A549 (cell line): Measurements from ENCODE around the gene CHPT1. TPM values are rescaled to one million over a fixed set of nuclear protein-coding genes. Genes with fewer than 3 reads are reported as not detected.

Experiments
- ATAC-seq, 2 experiments: fragments of 200-7000 bp in 1 of 2; fragments of >200 bp in 1 of 2; cut with Nextera tagmentation in 1 of 2; cut with Tn5 transposase in 1 of 2; 3 replicates each; pipeline versions ENCODE4 v1.8.0 to v1.9.1; 2018 to 2020; ENCODE audit warnings: mild to moderate bottlenecking in 1 of 2, moderate library complexity in 1 of 2
- CTCF ChIA-PET: fragments of 300-600 bp; sonication (Branson Sonifier 250); formaldehyde crosslinking; extraction: SDS; loops from one replicate; lab custom pipeline; 2021; ENCODE audit warnings: antibody characterized with exemption, inconsistent platforms; lab: Yijun Ruan, JAX
- POLR2A ChIA-PET: fragments of 350-600 bp; formaldehyde crosslinking; extraction: SDS; loops from one replicate; lab custom pipeline; 2021; ENCODE audit warnings: antibody characterized with exemption, inconsistent platforms; lab: Yijun Ruan, JAX
- DNase-seq, 2 experiments: peaks; one replicate each; pipeline versions ENCODE4 v3.0.0 to v3.0.0-alpha.2; 2011 to 2016; ENCODE audit warnings: low read depth in 1 of 2, low spot score in 1 of 2
- FAIRE-seq: peaks from 2 replicates; lab custom pipeline; 2011; peaks lifted over from hg19 to GRCh38; lab: Jason Lieb, UNC
- H3K27ac ChIP-seq, 2 experiments: fragments of >200 bp; sonication (Bioruptor Twin); formaldehyde crosslinking; 3 replicates each; pipeline ENCODE4 v1.5.1; 2016 to 2017
- H3K4me1 ChIP-seq: fragments of >200 bp; sonication (Bioruptor Twin); formaldehyde crosslinking; 3 replicates; pipeline ENCODE4 v1.6.1; 2016
- H3K4me2 ChIP-seq: fragments of >200 bp; sonication (Bioruptor Twin); formaldehyde crosslinking; 3 replicates; pipeline ENCODE4 v1.6.1; 2016
- H3K4me3 ChIP-seq: fragments of >200 bp; sonication (Bioruptor Twin); formaldehyde crosslinking; 3 replicates; pipeline ENCODE4 v1.5.1; 2016
- H3K9me3 ChIP-seq: fragments of >200 bp; sonication (Bioruptor Twin); formaldehyde crosslinking; 3 replicates; pipeline ENCODE4 v1.6.1; 2016
- FOSL2 ChIP-seq, 2 experiments: fragments of 450-650 bp in 1 of 2; fragments of >200 bp in 1 of 2; sonication (Bioruptor Twin) in 1 of 2; formaldehyde crosslinking; IDR thresholded peaks; 2 replicates each; pipeline versions ENCODE4 v1.5.0 to v1.6.1; 2016 to 2020; ENCODE audit warnings: mild to moderate bottlenecking in 1 of 2, moderate library complexity in 1 of 2
- HOXA7 ChIP-seq: fragments of 250-450 bp; sonication (Bioruptor Pico); IDR thresholded peaks from 2 replicates; pipeline ENCODE4 v1.5.0; 2020; ENCODE audit warnings: mild to moderate bottlenecking, moderate library complexity
- KDM1A ChIP-seq: fragments of 200-600 bp; sonication (generic); IDR thresholded peaks from 2 replicates; pipeline ENCODE4 v1.6.1; 2016; ENCODE audit warnings: low read depth, mild to moderate bottlenecking
- NFE2L2 ChIP-seq: fragments of 150-350 bp; conservative IDR thresholded peaks from 2 replicates; pipeline ENCODE4 v1.6.1; 2014; ENCODE audit warnings: low read length
- NPAS2 ChIP-seq: fragments of 250-450 bp; sonication (Bioruptor Pico); IDR thresholded peaks from 2 replicates; pipeline ENCODE4 v1.8.0; 2022; ENCODE audit warnings: mild to moderate bottlenecking, moderate library complexity, borderline replicate concordance
- NR3C1 ChIP-seq: fragments of >200 bp; sonication (Bioruptor Twin); formaldehyde crosslinking; IDR thresholded peaks from 3 replicates; pipeline ENCODE4 v1.6.1; 2017
- PHF8 ChIP-seq: fragments of 200-600 bp; sonication (generic); IDR thresholded peaks from 2 replicates; pipeline ENCODE4 v1.6.1; 2016; ENCODE audit warnings: low read depth, mild to moderate bottlenecking, antibody characterized with exemption, moderate library complexity, borderline replicate concordance
- RARB ChIP-seq: fragments of 250-450 bp; sonication (Bioruptor Pico); IDR thresholded peaks from 2 replicates; pipeline ENCODE4 v1.8.0; 2021; ENCODE audit warnings: mild to moderate bottlenecking, moderate library complexity
- SREBF2 ChIP-seq: fragments of 450-650 bp; IDR thresholded peaks from 2 replicates; pipeline ENCODE4 v1.6.1; 2014; ENCODE audit warnings: mild to moderate bottlenecking, moderate library complexity
- ZFP36 ChIP-seq: fragments of 450-650 bp; IDR thresholded peaks from 2 replicates; pipeline ENCODE4 v1.6.1; 2014; ENCODE audit warnings: borderline replicate concordance; ENCODE audit not compliant: partially characterized antibody
- ZNF302 ChIP-seq: fragments of 250-450 bp; sonication (Bioruptor Pico); IDR thresholded peaks from 2 replicates; pipeline ENCODE4 v1.9.0; 2021; ENCODE audit warnings: inconsistent platforms, mild to moderate bottlenecking, moderate library complexity
- WGBS: methylation state at CpG from one replicate; pipeline ENCODE4 v1.1.6; 2017; ENCODE audit errors: missing lambda C conversion rate; 5-methylcytosine and 5-hydroxymethylcytosine counted together
- polyA plus RNA-seq, 4 experiments: library from polyadenylated mRNA; depleted of rRNA in 3 of 4; stranded (reverse); fragments of >200 nt; fragmentation: RNase III in 1 of 4; extraction: RNeasy Plus Mini Kit Qiagen cat#74134 plus additional on column Dnase treatment in 1 of 4; gene quantifications; 2 replicates in 3 of 4; 3 replicates in 1 of 4; pipeline ENCODE4 v1.2.3, GENCODE V29; 2011 to 2017
- TF ChIP-seq, protein P1 (sequence below): IDR thresholded peaks from 2 replicates; pipeline ENCODE4 v1.6.1; 2012
- TF ChIP-seq, protein P2 (sequence below): fragments of >200 bp; sonication (Bioruptor Twin); formaldehyde crosslinking; IDR thresholded peaks from 2 replicates; pipeline ENCODE4 v1.6.1; 2016
- TF ChIP-seq, protein P3 (sequence below): fragments of 450-650 bp; IDR thresholded peaks from 2 replicates; pipeline ENCODE4 v1.6.1; 2014; ENCODE audit warnings: antibody characterized with exemption
- TF ChIP-seq, protein P4 (sequence below): fragments of 200-600 bp; sonication (generic); IDR thresholded peaks from 2 replicates; pipeline ENCODE4 v1.6.1; 2016; ENCODE audit warnings: antibody characterized with exemption, mild to moderate bottlenecking, moderate library complexity
- TF ChIP-seq, protein P5 (sequence below): fragments of 250-450 bp; sonication (Bioruptor Pico); IDR thresholded peaks from 2 replicates; pipeline ENCODE4 v1.5.0; 2021; ENCODE audit warnings: mild to moderate bottlenecking, moderate library complexity, borderline replicate concordance
- TF ChIP-seq, protein P6 (sequence below): IDR thresholded peaks from 2 replicates; pipeline ENCODE4 v1.6.1; 2012
- TF ChIP-seq, protein P7 (sequence below): fragments of >200 bp; sonication (Bioruptor Twin); formaldehyde crosslinking; IDR thresholded peaks from 3 replicates; pipeline ENCODE4 v1.6.1; 2016

Gene CHPT1
- polyA plus RNA-seq, 2 of the 4 experiments (the other 2 are of a cell fraction) = 52.0 to 102 TPM

DNA sequence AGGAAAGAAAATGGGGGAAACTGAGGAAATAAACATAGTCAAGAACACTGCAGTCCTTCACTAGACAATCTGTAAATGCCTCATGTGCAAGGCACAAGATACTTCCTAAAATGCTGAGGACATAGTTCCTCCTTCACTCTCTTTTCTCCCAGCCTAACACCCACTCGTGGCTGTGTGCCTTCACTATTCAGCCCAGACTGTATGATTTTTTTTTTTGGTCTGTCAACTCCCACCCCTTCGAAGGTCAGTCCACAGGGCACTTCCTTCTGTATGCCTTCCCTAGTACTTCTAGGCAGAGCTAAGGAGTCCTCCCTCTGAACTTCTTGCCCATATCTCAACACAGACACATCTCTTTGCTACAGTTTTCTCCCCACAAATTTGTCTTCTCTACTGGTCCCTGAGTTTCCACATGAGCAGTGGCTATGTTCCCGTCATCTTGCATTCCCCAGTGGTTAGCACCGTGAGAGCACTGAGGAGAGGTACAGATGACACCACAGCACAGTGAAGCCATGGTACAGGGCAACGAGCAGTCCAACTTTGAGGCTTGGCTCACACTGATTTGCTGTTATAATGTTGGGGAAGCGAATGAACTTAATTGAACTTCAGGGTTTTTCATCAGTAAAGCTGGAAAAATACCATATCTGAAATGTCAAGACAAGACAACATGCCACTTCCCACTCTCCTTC lies 65.9 kb downstream of the CHPT1 start:
- no peak for DNase-seq
- no peak for FAIRE-seq
- no peak; a peak in 1 of 6 replicates for ATAC-seq
- H3K9me3 ChIP-seq = no peaks in the 10 kb centered on the region
- POLR2A ChIA-PET = interaction anchor here (0.6 kb wide), 1 partner anchor 1018 kb away, joined by 3 read pairs; no protein-coding TSS in a partner anchor
- 78% methylated on average over 6 of the region's 6 CpGs for WGBS
- CTCF ChIA-PET = interaction anchor here (0.6 to 1.1 kb wide), 5 partner anchors 17 to 68 kb away, joined by 3 to 5 read pairs (median 3); partner anchors contain the start of gene GNPTAB
- H3K4me1 ChIP-seq = 0 out of 3 replicates have a peak, but pooled peaks cover 3% of the 10 kb centered on the region
- no peak overlapping the region for H3K27ac ChIP-seq
- H3K4me2 ChIP-seq = no peak overlapping the region
- no peak overlapping the region for H3K4me3 ChIP-seq
- TF ChIP-seq NFE2L2 = no peak
- TF ChIP-seq SREBF2 = no peak
- TF ChIP-seq ZFP36 = no peak
- TF ChIP-seq, protein P1, sequence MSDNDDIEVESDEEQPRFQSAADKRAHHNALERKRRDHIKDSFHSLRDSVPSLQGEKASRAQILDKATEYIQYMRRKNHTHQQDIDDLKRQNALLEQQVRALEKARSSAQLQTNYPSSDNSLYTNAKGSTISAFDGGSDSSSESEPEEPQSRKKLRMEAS = no peak
- TF ChIP-seq, protein P2, sequence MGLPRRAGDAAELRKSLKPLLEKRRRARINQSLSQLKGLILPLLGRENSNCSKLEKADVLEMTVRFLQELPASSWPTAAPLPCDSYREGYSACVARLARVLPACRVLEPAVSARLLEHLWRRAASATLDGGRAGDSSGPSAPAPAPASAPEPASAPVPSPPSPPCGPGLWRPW = no peak
- no peak for TF ChIP-seq KDM1A
- TF ChIP-seq, protein P3, sequence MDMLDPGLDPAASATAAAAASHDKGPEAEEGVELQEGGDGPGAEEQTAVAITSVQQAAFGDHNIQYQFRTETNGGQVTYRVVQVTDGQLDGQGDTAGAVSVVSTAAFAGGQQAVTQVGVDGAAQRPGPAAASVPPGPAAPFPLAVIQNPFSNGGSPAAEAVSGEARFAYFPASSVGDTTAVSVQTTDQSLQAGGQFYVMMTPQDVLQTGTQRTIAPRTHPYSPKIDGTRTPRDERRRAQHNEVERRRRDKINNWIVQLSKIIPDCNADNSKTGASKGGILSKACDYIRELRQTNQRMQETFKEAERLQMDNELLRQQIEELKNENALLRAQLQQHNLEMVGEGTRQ = no peak
- TF ChIP-seq, protein P4, sequence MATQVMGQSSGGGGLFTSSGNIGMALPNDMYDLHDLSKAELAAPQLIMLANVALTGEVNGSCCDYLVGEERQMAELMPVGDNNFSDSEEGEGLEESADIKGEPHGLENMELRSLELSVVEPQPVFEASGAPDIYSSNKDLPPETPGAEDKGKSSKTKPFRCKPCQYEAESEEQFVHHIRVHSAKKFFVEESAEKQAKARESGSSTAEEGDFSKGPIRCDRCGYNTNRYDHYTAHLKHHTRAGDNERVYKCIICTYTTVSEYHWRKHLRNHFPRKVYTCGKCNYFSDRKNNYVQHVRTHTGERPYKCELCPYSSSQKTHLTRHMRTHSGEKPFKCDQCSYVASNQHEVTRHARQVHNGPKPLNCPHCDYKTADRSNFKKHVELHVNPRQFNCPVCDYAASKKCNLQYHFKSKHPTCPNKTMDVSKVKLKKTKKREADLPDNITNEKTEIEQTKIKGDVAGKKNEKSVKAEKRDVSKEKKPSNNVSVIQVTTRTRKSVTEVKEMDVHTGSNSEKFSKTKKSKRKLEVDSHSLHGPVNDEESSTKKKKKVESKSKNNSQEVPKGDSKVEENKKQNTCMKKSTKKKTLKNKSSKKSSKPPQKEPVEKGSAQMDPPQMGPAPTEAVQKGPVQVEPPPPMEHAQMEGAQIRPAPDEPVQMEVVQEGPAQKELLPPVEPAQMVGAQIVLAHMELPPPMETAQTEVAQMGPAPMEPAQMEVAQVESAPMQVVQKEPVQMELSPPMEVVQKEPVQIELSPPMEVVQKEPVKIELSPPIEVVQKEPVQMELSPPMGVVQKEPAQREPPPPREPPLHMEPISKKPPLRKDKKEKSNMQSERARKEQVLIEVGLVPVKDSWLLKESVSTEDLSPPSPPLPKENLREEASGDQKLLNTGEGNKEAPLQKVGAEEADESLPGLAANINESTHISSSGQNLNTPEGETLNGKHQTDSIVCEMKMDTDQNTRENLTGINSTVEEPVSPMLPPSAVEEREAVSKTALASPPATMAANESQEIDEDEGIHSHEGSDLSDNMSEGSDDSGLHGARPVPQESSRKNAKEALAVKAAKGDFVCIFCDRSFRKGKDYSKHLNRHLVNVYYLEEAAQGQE = no peak
- no peak for TF ChIP-seq NPAS2 (CRISPR knock-in tag)

DNA sequence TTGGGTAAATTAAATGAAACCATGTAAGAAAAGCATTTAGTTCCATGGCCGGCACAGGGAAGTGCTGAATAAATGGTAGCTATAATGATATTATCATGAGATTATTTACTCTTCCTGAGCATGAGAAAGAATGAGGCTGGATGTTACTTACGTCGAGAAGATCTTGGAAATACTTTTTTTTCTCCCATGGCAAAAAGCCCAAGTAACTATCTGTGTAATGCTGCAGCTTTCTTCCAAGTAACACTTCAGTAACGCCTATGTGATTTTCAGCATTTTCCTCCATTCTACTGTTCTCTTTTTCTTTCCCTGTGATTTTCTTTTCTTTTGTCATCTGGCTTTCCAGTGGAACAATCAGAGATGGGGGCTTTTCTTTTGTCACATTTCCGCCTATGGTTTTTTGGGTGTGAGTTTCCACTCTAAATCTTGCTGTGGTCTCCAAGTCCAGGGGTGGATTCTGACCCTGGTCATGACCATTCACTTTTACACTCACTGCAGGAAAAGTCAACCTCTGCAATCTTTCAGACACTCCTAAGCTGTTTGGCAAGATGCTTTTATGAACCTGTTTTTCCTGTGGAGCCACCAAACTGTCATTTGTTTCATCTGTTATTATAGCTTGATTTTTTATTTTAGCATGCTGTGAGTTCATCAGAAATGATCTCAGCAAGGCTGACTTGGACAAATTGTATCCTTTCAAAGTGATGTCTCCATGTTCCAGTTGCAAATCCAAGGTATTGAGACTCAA lies 66.8 kb downstream of the CHPT1 start:
- H3K4me3 ChIP-seq = no peak overlapping the region
- DNase-seq (no peak), ATAC-seq (no peak), FAIRE-seq (no peak)
- ChIA-PET POLR2A (no interaction called here), CTCF (interaction anchor here (0.8 to 1.1 kb wide), 2 partner anchors 67 to 350 kb away, joined by 3 to 5 read pairs; partner anchors contain the start of gene GNPTAB)
- H3K9me3 ChIP-seq = no peaks in the 10 kb centered on the region
- no peak overlapping the region for H3K27ac ChIP-seq
- TF ChIP-seq, protein P5, sequence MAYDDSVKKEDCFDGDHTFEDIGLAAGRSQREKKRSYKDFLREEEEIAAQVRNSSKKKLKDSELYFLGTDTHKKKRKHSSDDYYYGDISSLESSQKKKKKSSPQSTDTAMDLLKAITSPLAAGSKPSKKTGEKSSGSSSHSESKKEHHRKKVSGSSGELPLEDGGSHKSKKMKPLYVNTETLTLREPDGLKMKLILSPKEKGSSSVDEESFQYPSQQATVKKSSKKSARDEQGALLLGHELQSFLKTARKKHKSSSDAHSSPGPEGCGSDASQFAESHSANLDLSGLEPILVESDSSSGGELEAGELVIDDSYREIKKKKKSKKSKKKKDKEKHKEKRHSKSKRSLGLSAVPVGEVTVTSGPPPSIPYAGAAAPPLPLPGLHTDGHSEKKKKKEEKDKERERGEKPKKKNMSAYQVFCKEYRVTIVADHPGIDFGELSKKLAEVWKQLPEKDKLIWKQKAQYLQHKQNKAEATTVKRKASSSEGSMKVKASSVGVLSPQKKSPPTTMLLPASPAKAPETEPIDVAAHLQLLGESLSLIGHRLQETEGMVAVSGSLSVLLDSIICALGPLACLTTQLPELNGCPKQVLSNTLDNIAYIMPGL = no peak
- 0 out of 3 replicates have a peak, but pooled peaks cover 3% of the 10 kb centered on the region for H3K4me1 ChIP-seq
- WGBS = 91% methylated on average over 5 of the region's 5 CpGs
- H3K4me2 ChIP-seq = no peak overlapping the region

DNA sequence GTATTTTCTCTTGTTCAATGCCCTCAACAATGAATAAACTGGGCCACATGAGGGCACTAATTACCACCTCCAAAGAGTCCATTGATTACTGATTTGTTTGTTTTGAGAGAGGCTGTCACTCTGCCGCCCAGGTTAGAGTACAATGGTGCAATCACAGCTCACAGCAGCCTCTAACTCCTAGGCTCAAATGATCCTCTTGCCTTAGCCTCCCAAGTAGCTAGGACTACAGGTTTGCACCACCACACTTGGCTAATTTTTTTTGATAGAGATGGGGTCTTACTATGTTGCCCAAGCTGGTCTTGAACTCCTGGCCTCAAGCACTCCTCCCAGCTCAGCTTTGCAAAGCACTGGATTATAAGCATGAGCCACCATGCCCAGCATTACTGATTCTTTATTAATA lies 70.1 kb downstream of the CHPT1 start:
- CTCF ChIA-PET = interaction anchor here (1.0 to 1.5 kb wide), 4 partner anchors 8 to 1112 kb away, joined by 3 to 7 read pairs (median 4); no protein-coding TSS in a partner anchor
- POLR2A ChIA-PET = no interaction called here
- H3K4me2 ChIP-seq = no peak overlapping the region
- no peaks in the 10 kb centered on the region for H3K4me1 ChIP-seq
- no peaks in the 10 kb centered on the region for H3K9me3 ChIP-seq
- WGBS = 78% methylated on average over 1 of the region's 1 CpG
- FAIRE-seq = no peak
- no peak for ATAC-seq
- no peak for DNase-seq
- no peak overlapping the region for H3K4me3 ChIP-seq
- no peak overlapping the region for H3K27ac ChIP-seq
- TF ChIP-seq ZNF302 (CRISPR knock-in tag) (no peak), PHF8 (no peak), RARB (no peak), FOSL2 (IDR thresholded peaks at IDR 0.05) (no peak), FOSL2 (CRISPR knock-in tag; IDR thresholded peaks at IDR 0.05) (no peak), NR3C1 (no peak), HOXA7 (CRISPR knock-in tag) (no peak)
- TF ChIP-seq, protein P6, sequence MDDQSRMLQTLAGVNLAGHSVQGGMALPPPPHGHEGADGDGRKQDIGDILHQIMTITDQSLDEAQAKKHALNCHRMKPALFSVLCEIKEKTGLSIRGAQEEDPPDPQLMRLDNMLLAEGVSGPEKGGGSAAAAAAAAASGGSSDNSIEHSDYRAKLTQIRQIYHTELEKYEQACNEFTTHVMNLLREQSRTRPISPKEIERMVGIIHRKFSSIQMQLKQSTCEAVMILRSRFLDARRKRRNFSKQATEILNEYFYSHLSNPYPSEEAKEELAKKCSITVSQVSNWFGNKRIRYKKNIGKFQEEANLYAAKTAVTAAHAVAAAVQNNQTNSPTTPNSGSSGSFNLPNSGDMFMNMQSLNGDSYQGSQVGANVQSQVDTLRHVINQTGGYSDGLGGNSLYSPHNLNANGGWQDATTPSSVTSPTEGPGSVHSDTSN = no peak
- TF ChIP-seq, protein P7, sequence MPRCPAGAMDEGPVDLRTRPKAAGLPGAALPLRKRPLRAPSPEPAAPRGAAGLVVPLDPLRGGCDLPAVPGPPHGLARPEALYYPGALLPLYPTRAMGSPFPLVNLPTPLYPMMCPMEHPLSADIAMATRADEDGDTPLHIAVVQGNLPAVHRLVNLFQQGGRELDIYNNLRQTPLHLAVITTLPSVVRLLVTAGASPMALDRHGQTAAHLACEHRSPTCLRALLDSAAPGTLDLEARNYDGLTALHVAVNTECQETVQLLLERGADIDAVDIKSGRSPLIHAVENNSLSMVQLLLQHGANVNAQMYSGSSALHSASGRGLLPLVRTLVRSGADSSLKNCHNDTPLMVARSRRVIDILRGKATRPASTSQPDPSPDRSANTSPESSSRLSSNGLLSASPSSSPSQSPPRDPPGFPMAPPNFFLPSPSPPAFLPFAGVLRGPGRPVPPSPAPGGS = no peak
